ENCODE data around the gene GPAM. TPM values are rescaled to one million over a fixed set of nuclear protein-coding genes. Genes with fewer than 3 reads are reported as not detected.

GPAM gene
- total and polyA plus RNA-seq, 2 of the 8 experiments (the other 6 are each of a cell fraction or from before 2014, with no cell fraction given) = 5.5 to 15.5 TPM

DNA sequence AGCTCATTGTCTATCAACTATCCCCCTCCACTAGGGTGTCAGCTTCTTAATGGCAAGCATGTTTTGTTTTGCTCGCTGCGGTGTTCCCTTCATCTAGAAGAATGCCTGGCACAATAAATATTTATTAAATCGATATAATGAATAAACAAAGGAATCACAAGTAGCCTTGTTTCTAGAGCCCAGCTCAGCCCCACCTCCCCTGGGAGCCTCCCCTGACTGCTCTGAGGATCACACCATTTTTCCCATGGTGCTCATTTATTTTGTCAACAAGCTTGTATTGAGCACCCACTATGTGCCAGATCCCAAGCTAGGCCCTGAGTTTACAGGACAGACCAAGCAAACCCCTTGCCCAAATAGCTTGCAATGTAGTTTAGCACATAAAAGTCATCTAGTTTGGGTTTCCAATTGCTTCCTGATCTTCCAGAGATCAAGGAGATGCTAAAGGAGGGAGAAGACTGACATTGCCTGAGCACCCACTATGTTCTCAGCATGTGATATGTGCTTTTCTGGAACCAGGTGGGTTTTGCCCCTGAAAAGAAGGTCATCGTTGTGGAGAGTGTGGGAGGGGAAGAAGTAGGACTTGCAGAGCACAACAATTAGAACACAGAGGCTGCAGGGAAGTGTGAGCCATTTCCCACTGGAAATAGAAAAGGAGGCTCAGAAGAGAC lies 42.3 kb upstream of the GPAM start (continued):
- TF ChIP-seq CBX8 (IDR thresholded peaks at IDR 0.05; ENCODE audit: borderline replicate concordance, low read depth, low read length) (no peak), POLR2A (IDR thresholded peaks at IDR 0.05; ENCODE audit: control extremely low read depth in 1 of 2, low read depth in 2 of 2, low read length in 2 of 2) (no peak), CHD2 (IDR thresholded peaks at IDR 0.05; ENCODE audit: low read length) (no peak), CHD1 (IDR thresholded peaks at IDR 0.05; ENCODE audit: low read depth, low read length) (no peak), POLR2AphosphoS5 (IDR thresholded peaks at IDR 0.05; ENCODE audit: low read depth, low read length) (no peak), SRF (IDR thresholded peaks at IDR 0.05; ENCODE audit: low read depth, low read length) (no peak), EZH2 (IDR thresholded peaks at IDR 0.05; ENCODE audit: low read depth, low read length, severe bottlenecking) (no peak)

All from H1 (cell line).